ENCODE data around the gene VAMP4.

GRCh38 chr1:171699531-171699930 is 42.3 kb downstream of the VAMP4 start:
- TF ChIP-seq CTCF (IDR thresholded peaks at IDR 0.05) (no peak), EZH2 (IDR thresholded peaks at IDR 0.05) (no peak), EZH2phosphoT487 (IDR thresholded peaks at IDR 0.05) (no peak)

Data from neural progenitor cell (in vitro differentiated cells).